Calu3 (cell line): ENCODE data around the gene ETS1. TPM values are rescaled to one million over a fixed set of nuclear protein-coding genes. Genes with fewer than 3 reads are reported as not detected.

ENCODE experiments used
- Bru-seq: library from RNA; stranded (reverse); fragments of 400-500 nt; gene quantifications from one replicate; lab custom pipeline; 2021; lab: Mats Ljungman, UMichigan
- BruChase-seq, 2 experiments: library from RNA; stranded (reverse); fragments of 400-500 nt; gene quantifications; one replicate each; lab custom pipeline; 2021; lab: Mats Ljungman, UMichigan
- BruUV-seq: library from RNA; stranded (reverse); fragments of 400-500 nt; replicated peaks from 2 replicates; lab custom pipeline; 2021; lab: Mats Ljungman, UMichigan
- CTCF ChIA-PET: fragments of 300-600 bp; sonication (Branson Sonifier 250); formaldehyde crosslinking; loops from one replicate; lab custom pipeline; 2022; ENCODE audit warnings: antibody characterized with exemption; lab: Charles Lee
- DNase-seq: peaks from one replicate; pipeline ENCODE4 v3.0.0; 2022
- H3K27ac Mint-ChIP-seq: one replicate; pipeline ENCODE4 v1.8.0; 2022; ENCODE audit warnings: mixed read lengths; ENCODE audit not compliant: unreplicated experiment
- H3K27me3 Mint-ChIP-seq: one replicate; pipeline ENCODE4 v1.8.0; 2022; ENCODE audit warnings: mixed read lengths; ENCODE audit not compliant: unreplicated experiment
- H3K36me3 Mint-ChIP-seq: one replicate; pipeline ENCODE4 v1.8.0; 2022; ENCODE audit warnings: mild to moderate bottlenecking, moderate library complexity, mixed read lengths; ENCODE audit not compliant: insufficient read depth, unreplicated experiment
- H3K4me1 Mint-ChIP-seq: one replicate; pipeline ENCODE4 v1.8.0; 2022; ENCODE audit warnings: mild to moderate bottlenecking, low read depth, mixed read lengths; ENCODE audit not compliant: unreplicated experiment
- H3K4me3 Mint-ChIP-seq: one replicate; pipeline ENCODE4 v1.8.0; 2022; ENCODE audit warnings: mild to moderate bottlenecking, low read depth, moderate library complexity, mixed read lengths; ENCODE audit not compliant: unreplicated experiment
- H3K9me3 Mint-ChIP-seq: one replicate; pipeline ENCODE4 v1.8.0; 2022; ENCODE audit warnings: low read depth, mixed read lengths; ENCODE audit not compliant: unreplicated experiment
- CTCF ChIP-seq: fragments of 200-600 bp; IDR thresholded peaks from one replicate; pipeline ENCODE4 v1.8.0; 2022; ENCODE audit warnings: antibody characterized with exemption; ENCODE audit not compliant: unreplicated experiment
- intact Hi-C: fragments of 100-400 bp; cut with micrococcal nuclease; formaldehyde crosslinking; loops from one replicate; pipeline ENCODE4 v1.10.0; 2022; ENCODE audit not compliant: unreplicated experiment
- long read RNA-seq: library from polyadenylated mRNA; stranded (forward); transcript quantifications from one replicate; pipeline ENCODE4 v2.0.0, GENCODE V29; 2022
- total RNA-seq: library from RNA; stranded (reverse); gene quantifications from 2 replicates; pipeline ENCODE4 v1.2.3, GENCODE V29; 2022

The ETS1 gene
- total RNA-seq: 26.5 and 38.4 TPM in 2 replicates
- Bru-seq, nascent RNA: percentile 75 among the genes with signal in this experiment
- BruChase-seq, experiment 1, labeled RNA remaining after a 6-hour chase: percentile 61 among the genes with signal in this experiment
- BruChase-seq, experiment 2, labeled RNA remaining after a 2-hour chase: percentile 76 among the genes with signal in this experiment
- long read RNA-seq, partial matches to known transcripts: 0 of 5 reads
- long read RNA-seq, other reads (novel, unspliced or antisense): 5 of 5 reads

GRCh38 chr11:128587415-128587814, at the start of gene ETS1:
TSS of gene ETS1 (minus strand) at chr11:128587558. CDS start at chr11:128573130, 14,428 bp downstream.
- Mint-ChIP-seq H3K36me3 (no peaks in the 10 kb centered on the region), H3K27me3 (peaks cover 41% of the 10 kb centered on the region), H3K4me1 (peaks cover 8% of the 10 kb centered on the region), H3K9me3 (no peaks in the 10 kb centered on the region), H3K4me3 (no peak within 1 kb of the TSS), H3K27ac (no peak within 1 kb of the TSS)
- intact Hi-C loops: no loop called here
- CTCF ChIA-PET: no interaction called here
- no peak for DNase-seq
- TF ChIP-seq CTCF: no peak
- BruUV-seq: no TSS peak

GRCh38 chr11:128634395-128634794, 47.0 kb upstream of the ETS1 start:
- H3K27ac Mint-ChIP-seq: no peak overlapping the region
- DNase-seq: no peak
- no peaks in the 10 kb centered on the region for H3K27me3 Mint-ChIP-seq
- peaks cover 2% of the 10 kb centered on the region for H3K9me3 Mint-ChIP-seq
- H3K4me3 Mint-ChIP-seq: no peak overlapping the region
- H3K36me3 Mint-ChIP-seq: no peaks in the 10 kb centered on the region
- intact Hi-C loops: loop anchor here (5.0 kb wide), 1 partner anchor 187 kb away; no protein-coding TSS in a partner anchor
- no peaks in the 10 kb centered on the region for H3K4me1 Mint-ChIP-seq
- no peak for TF ChIP-seq CTCF
- CTCF ChIA-PET: interaction anchor here (1.2 kb wide), 1 partner anchor 477 kb away, joined by 3 read pairs; no protein-coding TSS in a partner anchor
- BruUV-seq: no TSS peak

GRCh38 chr11:128633384-128633965, 46.1 kb upstream of the ETS1 start:
- CTCF ChIA-PET: interaction anchor here (1.2 kb wide), 1 partner anchor 476 kb away, joined by 3 read pairs; no protein-coding TSS in a partner anchor
- Mint-ChIP-seq H3K27me3 (no peaks in the 10 kb centered on the region), H3K9me3 (peaks cover 2% of the 10 kb centered on the region), H3K27ac (no peak overlapping the region), H3K36me3 (no peaks in the 10 kb centered on the region), H3K4me1 (no peaks in the 10 kb centered on the region), H3K4me3 (no peak overlapping the region)
- TF ChIP-seq CTCF: no peak
- DNase-seq: no peak
- intact Hi-C loops: loop anchor here (2.0 to 5.0 kb wide), 2 partner anchors 186 to 603 kb away; no protein-coding TSS in a partner anchor
- BruUV-seq: no TSS peak

- no TSS peak for BruUV-seq
- peak; percentile 41 for TF ChIP-seq CTCF
Observed at GRCh38 chr11:128632141-128632791, 44.9 kb upstream of the ETS1 start.

More at GRCh38 chr11:128632141-128632791, 44.9 kb upstream of the ETS1 start:
- CTCF ChIA-PET: interaction anchor here (0.6 to 1.3 kb wide), 8 partner anchors 100 to 475 kb away, joined by 3 to 12 read pairs (median 3); no protein-coding TSS in a partner anchor
- H3K4me1 Mint-ChIP-seq: no peaks in the 10 kb centered on the region
- intact Hi-C loops: loop anchor here (2.0 to 5.0 kb wide), 2 partner anchors 185 to 601 kb away; no protein-coding TSS in a partner anchor
- no peaks in the 10 kb centered on the region for H3K27me3 Mint-ChIP-seq
- peak; percentile 39 for DNase-seq
- H3K27ac Mint-ChIP-seq: no peak overlapping the region
- no peak overlapping the region for H3K4me3 Mint-ChIP-seq
- H3K36me3 Mint-ChIP-seq: no peaks in the 10 kb centered on the region
- peaks cover 2% of the 10 kb centered on the region for H3K9me3 Mint-ChIP-seq
